ENCODE measurements around the gene TNFRSF6B. TPM values are rescaled to one million over a fixed set of nuclear protein-coding genes. Genes with fewer than 3 reads are reported as not detected.
"Not testable (repeated sequence)": the region's sequence is repeated elsewhere in the genome, so short reads cannot be mapped to it uniquely, and the experiment has no call there.

TNFRSF6B gene
- total RNA-seq, 2 experiments from 2014 or later, result 1.0 TPM; not detected in 1

- H3K9me3 Mint-ChIP-seq, result no peaks in the 10 kb centered on the region
- peaks cover 13% of the 10 kb centered on the region for H3K36me3 Mint-ChIP-seq (ENCODE audit: low read depth)
- no peak overlapping the region for H3K27ac Mint-ChIP-seq
- no peak overlapping the region for H3K4me3 Mint-ChIP-seq
- DNase-seq, result no peak
- POLR2A ChIA-PET, result no interaction called here
- H3K4me1 Mint-ChIP-seq, result no peaks in the 10 kb centered on the region
- CTCF ChIA-PET, result interaction anchor here (0.6 kb wide), 1 partner anchor 725 kb away, joined by 4 read pairs; no protein-coding TSS in a partner anchor
- H3K27me3 Mint-ChIP-seq, result no peaks in the 10 kb centered on the region
These were observed 30.7 kb upstream of the TNFRSF6B start for GRCh38 chr20:63665708-63666107.

GRCh38 chr20:63667858-63668257 lies 28.6 kb upstream of the TNFRSF6B start:
- peaks cover 13% of the 10 kb centered on the region for H3K36me3 Mint-ChIP-seq (ENCODE audit: low read depth)
- CTCF ChIA-PET, result interaction anchor here (0.8 to 1.2 kb wide), 2 partner anchors 33 to 68 kb away, joined by 4 to 7 read pairs; no protein-coding TSS in a partner anchor
- H3K27ac Mint-ChIP-seq, result no peak overlapping the region
- H3K9me3 Mint-ChIP-seq, result no peaks in the 10 kb centered on the region
- DNase-seq, result no peak
- H3K4me1 Mint-ChIP-seq, result no peaks in the 10 kb centered on the region
- H3K27me3 Mint-ChIP-seq, result no peaks in the 10 kb centered on the region
- H3K4me3 Mint-ChIP-seq, result no peak overlapping the region
- POLR2A ChIA-PET, result no interaction called here

DNA sequence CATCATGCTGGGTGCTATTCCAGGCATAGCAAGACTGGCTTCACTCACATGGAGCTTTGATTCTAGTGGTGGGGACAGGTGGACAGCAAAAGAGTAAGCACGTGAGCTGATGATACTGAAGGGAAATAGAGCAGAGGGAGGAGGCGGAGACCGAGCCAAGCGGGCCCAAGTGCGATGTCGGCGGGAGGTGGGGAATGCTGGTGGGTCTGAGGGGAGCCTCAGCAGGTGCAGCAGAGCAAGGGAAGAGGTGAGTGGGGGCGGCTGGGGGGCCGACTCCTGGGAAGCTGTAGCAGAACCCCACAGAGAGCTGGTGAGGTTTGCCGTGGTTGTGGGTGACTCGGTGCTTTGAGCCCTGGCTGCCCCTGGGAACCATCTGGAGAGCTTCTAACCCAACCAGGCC lies 28.1 kb upstream of the TNFRSF6B start:
- DNase-seq, result no peak
- no peak overlapping the region for H3K4me3 Mint-ChIP-seq
- H3K27ac Mint-ChIP-seq, result no peak overlapping the region
- ChIA-PET POLR2A (no interaction called here), CTCF (interaction anchor here (0.8 to 1.4 kb wide), 4 partner anchors 10 to 69 kb away, joined by 4 to 7 read pairs (median 6); partner anchors contain the start of gene RTEL1)
- H3K36me3 Mint-ChIP-seq (ENCODE audit: low read depth), result peaks cover 13% of the 10 kb centered on the region
- no peaks in the 10 kb centered on the region for H3K9me3 Mint-ChIP-seq
- no peaks in the 10 kb centered on the region for H3K27me3 Mint-ChIP-seq
- no peaks in the 10 kb centered on the region for H3K4me1 Mint-ChIP-seq

DNA sequence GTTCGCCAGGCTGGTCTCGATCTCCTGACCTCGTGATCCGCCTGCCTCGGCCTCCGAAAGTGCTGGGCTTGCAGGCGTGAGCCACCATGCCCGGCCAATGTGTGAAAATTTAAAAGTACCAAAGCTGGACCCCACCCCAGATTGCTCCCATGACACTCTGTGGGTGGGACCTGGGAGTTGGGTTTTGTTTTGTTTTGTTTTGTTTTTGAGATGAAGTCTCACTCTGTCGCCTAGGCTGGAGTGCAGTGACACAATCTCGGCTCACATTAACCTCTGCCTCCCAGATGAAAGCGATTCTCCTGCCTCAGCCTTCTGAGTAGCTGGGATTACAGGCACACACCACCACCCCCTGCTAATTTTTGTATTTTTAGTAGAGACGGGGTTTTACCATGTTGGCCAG lies 24.8 kb upstream of the TNFRSF6B start:
- H3K4me3 Mint-ChIP-seq, CTCF ChIA-PET, POLR2A ChIA-PET, DNase-seq, H3K9me3 Mint-ChIP-seq, H3K4me1 Mint-ChIP-seq, H3K27me3 Mint-ChIP-seq, H3K27ac Mint-ChIP-seq: not testable (repeated sequence)
- H3K36me3 Mint-ChIP-seq (ENCODE audit: low read depth), result peaks cover 19% of the 10 kb centered on the region

DNA sequence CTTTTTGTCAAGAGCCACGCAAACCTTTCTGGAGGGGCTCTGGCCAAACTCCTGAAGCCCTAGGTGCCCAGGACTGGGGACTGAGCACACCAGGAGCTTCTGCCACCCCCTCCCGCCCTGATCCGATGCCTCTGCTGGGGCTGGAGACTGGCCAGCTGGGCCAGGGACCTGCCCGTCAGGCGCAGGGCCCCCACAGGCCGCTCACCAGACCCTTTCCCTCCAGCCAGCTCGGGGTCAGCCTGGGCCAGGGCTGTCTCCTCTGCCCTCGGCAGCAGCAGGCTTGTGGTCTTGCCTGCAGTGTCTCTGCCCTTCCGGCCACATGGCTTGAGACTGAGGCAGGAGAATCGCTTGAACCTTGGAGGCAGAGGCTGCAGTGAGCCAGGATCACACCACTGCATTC lies 23.8 kb upstream of the TNFRSF6B start:
- Mint-ChIP-seq H3K4me1 (no peaks in the 10 kb centered on the region), H3K4me3 (no peak overlapping the region), H3K27me3 (no peaks in the 10 kb centered on the region), H3K27ac (no peak overlapping the region), H3K9me3 (no peaks in the 10 kb centered on the region), H3K36me3 (ENCODE audit: low read depth) (peaks cover 19% of the 10 kb centered on the region)
- POLR2A ChIA-PET, result no interaction called here
- CTCF ChIA-PET, result interaction anchor here (1.4 kb wide), 1 partner anchor 9 kb away, joined by 5 read pairs; no protein-coding TSS in a partner anchor
- no peak for DNase-seq

GRCh38 chr20:63673951-63674350 lies 22.5 kb upstream of the TNFRSF6B start:
- ChIA-PET CTCF (interaction anchor here (1.4 kb wide), 1 partner anchor 8 kb away, joined by 5 read pairs; no protein-coding TSS in a partner anchor), POLR2A (no interaction called here)
- H3K27ac Mint-ChIP-seq, result no peak overlapping the region
- no peaks in the 10 kb centered on the region for H3K9me3 Mint-ChIP-seq
- no peaks in the 10 kb centered on the region for H3K27me3 Mint-ChIP-seq
- peaks cover 10% of the 10 kb centered on the region for H3K36me3 Mint-ChIP-seq (ENCODE audit: low read depth)
- no peak for DNase-seq
- H3K4me3 Mint-ChIP-seq, result no peak overlapping the region
- no peaks in the 10 kb centered on the region for H3K4me1 Mint-ChIP-seq

- H3K4me1 Mint-ChIP-seq, result no peaks in the 10 kb centered on the region
- H3K36me3 Mint-ChIP-seq (ENCODE audit: low read depth), result peaks cover 9% of the 10 kb centered on the region
- no peak overlapping the region for H3K4me3 Mint-ChIP-seq
- no peak overlapping the region for H3K27ac Mint-ChIP-seq
- CTCF ChIA-PET, result no interaction called here
- no peak for DNase-seq
- POLR2A ChIA-PET, result no interaction called here
- no peaks in the 10 kb centered on the region for H3K27me3 Mint-ChIP-seq
- no peaks in the 10 kb centered on the region for H3K9me3 Mint-ChIP-seq
These were observed 20.6 kb upstream of the TNFRSF6B start for GRCh38 chr20:63675681-63676368.

GRCh38 chr20:63678071-63678470 lies 18.4 kb upstream of the TNFRSF6B start:
- Mint-ChIP-seq H3K9me3 (no peaks in the 10 kb centered on the region), H3K27ac (no peak overlapping the region), H3K4me3 (no peak overlapping the region), H3K4me1 (no peaks in the 10 kb centered on the region), H3K27me3 (no peaks in the 10 kb centered on the region), H3K36me3 (ENCODE audit: low read depth) (peaks cover 5% of the 10 kb centered on the region)
- ChIA-PET POLR2A (no interaction called here), CTCF (interaction anchor here (0.8 kb wide), 1 partner anchor 45 kb away, joined by 3 read pairs; no protein-coding TSS in a partner anchor)
- no peak for DNase-seq

GRCh38 chr20:63678667-63679465 lies 17.6 kb upstream of the TNFRSF6B start:
- POLR2A ChIA-PET, result no interaction called here
- Mint-ChIP-seq H3K27me3 (no peaks in the 10 kb centered on the region), H3K27ac (no peak overlapping the region), H3K36me3 (ENCODE audit: low read depth) (peaks cover 4% of the 10 kb centered on the region), H3K9me3 (no peaks in the 10 kb centered on the region), H3K4me3 (no peak overlapping the region), H3K4me1 (no peaks in the 10 kb centered on the region)
- DNase-seq, result no peak
- CTCF ChIA-PET, result interaction anchor here (1.2 kb wide), 1 partner anchor 10 kb away, joined by 5 read pairs; no protein-coding TSS in a partner anchor

DNA sequence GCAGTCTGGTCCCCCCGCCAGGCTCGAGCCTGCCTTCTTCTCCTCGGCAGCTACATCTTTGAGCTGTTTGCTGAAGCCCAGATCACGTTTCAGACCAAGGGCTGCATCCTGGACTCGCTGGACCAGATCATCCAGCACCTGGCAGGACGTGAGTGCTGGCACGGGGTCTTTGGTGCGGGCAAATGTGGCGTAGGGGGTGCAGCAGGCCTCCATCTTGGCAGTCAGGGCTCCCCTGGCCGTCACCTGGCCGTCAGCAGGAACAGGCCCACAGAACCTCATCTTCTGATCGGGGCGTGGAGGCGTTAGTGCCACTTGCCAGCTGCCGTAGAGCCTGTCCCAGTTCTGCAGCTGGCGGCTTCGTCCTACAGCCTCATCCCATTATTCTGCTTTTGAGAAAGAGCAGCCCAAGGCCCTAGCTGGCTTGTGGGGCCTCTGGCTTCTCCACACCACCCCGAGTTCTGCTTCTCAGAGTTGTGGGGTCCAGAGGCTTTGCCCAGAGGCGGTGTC lies 16.6 kb upstream of the TNFRSF6B start:
- Mint-ChIP-seq H3K4me1 (no peaks in the 10 kb centered on the region), H3K27ac (no peak overlapping the region), H3K4me3 (no peak overlapping the region), H3K27me3 (no peaks in the 10 kb centered on the region), H3K9me3 (no peaks in the 10 kb centered on the region), H3K36me3 (ENCODE audit: low read depth) (peaks cover 4% of the 10 kb centered on the region)
- CTCF ChIA-PET, result interaction anchor here (0.7 to 1.2 kb wide), 3 partner anchors 9 to 16 kb away, joined by 3 to 5 read pairs (median 4); partner anchors contain the start of gene TNFRSF6B
- POLR2A ChIA-PET, result no interaction called here
- DNase-seq, result no peak

GRCh38 chr20:63680427-63680826 lies 16.0 kb upstream of the TNFRSF6B start:
- Mint-ChIP-seq H3K4me3 (no peak overlapping the region), H3K4me1 (no peaks in the 10 kb centered on the region), H3K27me3 (no peaks in the 10 kb centered on the region), H3K36me3 (ENCODE audit: low read depth) (peaks cover 4% of the 10 kb centered on the region), H3K27ac (no peak overlapping the region), H3K9me3 (no peaks in the 10 kb centered on the region)
- POLR2A ChIA-PET, result no interaction called here
- no peak for DNase-seq
- CTCF ChIA-PET, result interaction anchor here (1.2 kb wide), 1 partner anchor 12 kb away, joined by 5 read pairs; no protein-coding TSS in a partner anchor

GRCh38 chr20:63680857-63681608 lies 15.4 kb upstream of the TNFRSF6B start:
- Mint-ChIP-seq H3K27me3 (no peaks in the 10 kb centered on the region), H3K36me3 (ENCODE audit: low read depth) (peaks cover 3% of the 10 kb centered on the region), H3K4me3 (no peak overlapping the region), H3K9me3 (no peaks in the 10 kb centered on the region), H3K27ac (no peak overlapping the region), H3K4me1 (no peaks in the 10 kb centered on the region)
- no peak for DNase-seq
- ChIA-PET CTCF (interaction anchor here (0.7 to 1.0 kb wide), 2 partner anchors 8 to 144 kb away, joined by 3 to 5 read pairs; partner anchors contain the start of gene PTK6), POLR2A (no interaction called here)

Measured in activated CD4-positive, alpha-beta T cell treated with anti-CD3 and anti-CD28 coated beads, Interleukin-2, amount 10 ng/mL, durations not matched to agents 7 days and 5 days (primary cell).